Activated CD4-positive, CD25-positive, alpha-beta regulatory T cell treated with anti-CD3 and anti-CD28 coated beads, Interleukin-2, amount 50 U/mL, for 24 hours (primary cell): Measurements from ENCODE around the gene WDR91.
"Not testable (repeated sequence)": the region's sequence is repeated elsewhere in the genome, so short reads cannot be mapped to it uniquely, and the experiment has no call there.

Experiments
- ATAC-seq, 2 donors: fragments of 150-1000 bp; cut with Tn5 transposase; one replicate each; pipeline ENCODE4 v1.10.0; 2021; ENCODE audit warnings: mild to moderate bottlenecking in 1 of 2, moderate library complexity in 1 of 2

The WDR91 gene

GRCh38 chr7:135233570-135233969, 22.2 kb upstream of the WDR91 start, which contains the start of gene STRA8:
Gene STRA8 (plus strand): TSS chr7:135233838. CDS start chr7:135240525, 6,687 bp downstream.
- ATAC-seq: no peak

DNA sequence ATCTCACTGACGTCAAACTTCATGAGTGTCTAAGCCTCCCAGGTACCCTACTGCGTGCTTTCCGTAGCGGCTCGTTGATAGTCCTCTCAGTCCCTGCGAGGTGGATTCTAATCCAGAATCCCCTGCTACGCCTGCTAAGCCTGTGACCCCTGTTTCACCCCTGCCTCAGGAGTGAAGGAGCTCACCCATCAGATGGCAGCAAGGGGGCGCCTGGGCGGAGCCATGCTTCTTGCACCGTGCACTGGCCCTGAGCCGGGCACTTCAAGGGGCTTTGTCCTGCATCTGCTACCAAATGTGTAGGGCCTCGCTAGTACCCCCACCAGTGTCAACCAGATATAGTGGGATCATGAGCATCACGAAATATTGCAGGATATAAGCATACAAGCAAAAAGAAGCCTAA, 21.4 kb upstream of the WDR91 start:
- no peak for ATAC-seq

- ATAC-seq: no peak
These were observed 20.8 kb upstream of the WDR91 start for GRCh38 chr7:135232087-135232486.

DNA sequence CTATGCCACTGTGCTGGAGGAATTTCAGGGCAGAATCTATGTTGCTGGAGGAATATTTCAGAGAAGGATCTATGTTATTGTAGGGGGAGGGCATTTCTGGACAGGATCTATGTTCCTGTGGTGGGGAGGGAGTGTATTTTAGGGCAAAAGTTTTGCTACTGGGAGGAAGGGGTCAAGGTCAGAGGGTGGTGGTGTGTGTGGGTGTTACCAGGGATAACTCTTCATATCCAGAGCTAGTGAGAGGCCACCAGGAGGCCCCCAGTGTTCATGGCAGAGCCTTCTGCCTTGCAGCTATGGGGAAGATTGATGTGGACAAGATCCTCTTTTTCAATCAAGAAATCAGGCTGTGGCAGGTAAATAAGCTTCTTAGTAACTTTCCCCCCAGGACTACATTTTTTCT, 20.4 kb upstream of the WDR91 start:
- ATAC-seq: no peak

GRCh38 chr7:135224027-135224426, 12.7 kb upstream of the WDR91 start:
- ATAC-seq: no peak

GRCh38 chr7:135217645-135218509, 6.6 kb upstream of the WDR91 start:
- ATAC-seq: no peak

GRCh38 chr7:135215698-135216097, 4.4 kb upstream of the WDR91 start:
- no peak for ATAC-seq

DNA sequence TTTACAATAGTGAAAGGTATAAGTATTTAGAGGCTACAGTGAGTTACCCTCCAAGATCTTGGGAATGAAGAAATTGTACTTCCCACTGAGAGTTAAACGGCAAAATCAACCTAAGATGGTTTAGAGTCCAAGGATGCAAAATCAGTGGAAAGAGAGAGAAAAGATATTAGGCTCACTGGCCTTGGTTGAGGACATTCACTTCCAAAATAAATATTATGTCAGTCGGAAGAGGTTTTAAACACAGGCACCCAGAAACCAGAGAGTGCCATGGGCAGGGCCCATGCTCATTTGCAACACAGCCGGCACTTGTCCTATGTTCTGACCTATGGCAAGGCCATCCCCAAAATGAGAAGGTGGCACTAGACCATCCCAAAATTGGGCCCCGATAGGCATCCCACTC, 3.9 kb upstream of the WDR91 start:
- ATAC-seq: no peak

DNA sequence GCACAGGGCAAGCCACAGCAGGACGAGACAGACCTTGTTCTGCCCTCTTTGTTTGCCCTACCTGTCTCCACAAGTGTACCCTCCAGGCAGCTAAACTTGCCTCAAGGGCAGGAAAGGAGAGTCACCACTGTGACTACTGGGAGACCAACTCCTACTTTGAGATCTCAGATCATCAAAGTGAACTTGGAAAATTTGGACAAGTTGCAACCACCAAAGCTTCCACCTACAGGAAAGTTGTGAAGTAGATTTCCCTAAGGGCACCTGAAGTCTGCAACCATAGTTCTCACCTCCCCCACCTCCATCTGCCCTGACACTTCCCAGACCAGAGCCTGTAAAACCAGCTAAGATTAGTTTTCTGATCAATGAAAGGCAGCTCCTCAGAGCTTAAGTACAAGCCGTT, 2.5 kb upstream of the WDR91 start:
- no peak for ATAC-seq

DNA sequence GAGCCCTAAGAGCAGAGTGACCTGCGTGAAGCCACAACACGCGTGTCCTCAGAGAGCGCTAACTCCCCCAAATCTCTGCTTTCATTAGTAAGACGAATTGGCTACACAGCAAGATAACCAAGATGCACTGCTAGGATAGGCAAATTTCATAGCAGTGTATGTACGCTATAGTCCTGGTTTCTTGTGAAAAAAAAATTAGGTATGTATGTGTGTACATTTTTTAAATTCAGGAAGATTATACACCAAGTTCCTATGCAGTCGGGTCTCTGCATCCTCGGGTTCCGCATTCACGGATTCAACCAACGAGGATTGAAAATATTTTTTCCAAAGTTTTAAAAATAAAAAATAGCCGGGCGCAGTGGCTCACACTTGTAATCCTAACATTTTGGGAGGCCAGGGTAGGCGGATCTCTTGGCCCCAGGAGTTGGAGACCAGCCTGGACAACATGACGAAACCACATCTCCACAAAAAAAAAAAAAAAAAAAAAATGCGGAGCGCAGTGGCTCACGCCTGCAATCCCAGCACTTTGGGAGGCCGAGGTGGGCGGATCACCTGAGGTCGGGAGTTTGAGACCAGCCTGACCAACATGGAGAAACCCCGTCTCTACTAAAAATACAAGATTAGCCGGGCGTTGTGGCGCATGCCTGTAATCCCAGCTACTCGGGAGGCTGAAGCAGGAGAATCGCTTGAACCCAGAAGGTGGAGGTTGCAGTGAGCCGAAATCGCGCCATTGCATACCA, 790 bp upstream of the WDR91 start:
- not testable (repeated sequence) for ATAC-seq

DNA sequence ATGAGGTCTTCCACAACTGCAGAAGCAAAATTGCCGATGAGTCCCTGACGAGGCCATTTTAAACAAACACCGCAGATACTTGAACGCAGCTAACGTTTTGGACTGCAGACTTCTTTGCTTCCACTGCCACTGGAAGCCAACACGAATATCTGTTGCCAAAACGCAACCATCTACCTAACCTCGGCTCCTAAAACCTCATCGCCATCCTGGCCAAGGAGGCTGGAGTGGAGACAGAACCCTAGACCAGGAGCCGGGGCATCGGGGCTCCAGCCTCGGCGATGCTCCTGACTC, 493 bp downstream of the WDR91 start:
- peak in 1 of 2 donors; percentile 2 for ATAC-seq

DNA sequence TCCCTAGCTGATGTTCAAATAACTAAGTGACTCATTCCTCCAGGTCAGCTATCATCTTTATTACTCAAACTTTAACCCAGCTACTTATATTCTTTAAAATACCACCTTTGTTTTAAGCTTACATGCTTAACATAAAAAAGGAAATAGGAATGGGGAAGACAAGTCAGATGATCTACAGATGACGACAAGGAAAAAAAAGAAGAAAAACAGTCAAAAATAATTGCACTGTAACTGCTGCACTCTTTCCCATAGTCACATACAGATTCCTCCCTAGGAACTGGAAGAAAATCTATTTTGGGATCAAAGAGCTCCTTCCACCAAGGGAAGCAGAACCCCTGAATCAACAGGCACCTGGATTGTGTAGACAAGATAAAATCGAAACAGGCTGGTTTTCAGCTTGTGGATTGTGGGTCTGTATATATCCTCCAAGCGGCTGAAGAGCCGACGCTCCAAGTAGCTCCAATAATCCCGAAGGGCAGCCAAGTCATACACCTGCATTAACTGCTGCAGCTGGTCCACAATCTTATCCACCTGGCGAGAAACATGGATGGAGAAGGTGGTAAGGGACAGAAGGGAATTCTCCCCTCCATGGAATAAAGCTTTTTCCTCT, 2.0 kb downstream of the WDR91 start:
- ATAC-seq: no peak

- no peak for ATAC-seq
These were observed 3.1 kb downstream of the WDR91 start for GRCh38 chr7:135208102-135208793.

- ATAC-seq: no peak
These were observed 3.8 kb downstream of the WDR91 start for GRCh38 chr7:135207406-135208101.

DNA sequence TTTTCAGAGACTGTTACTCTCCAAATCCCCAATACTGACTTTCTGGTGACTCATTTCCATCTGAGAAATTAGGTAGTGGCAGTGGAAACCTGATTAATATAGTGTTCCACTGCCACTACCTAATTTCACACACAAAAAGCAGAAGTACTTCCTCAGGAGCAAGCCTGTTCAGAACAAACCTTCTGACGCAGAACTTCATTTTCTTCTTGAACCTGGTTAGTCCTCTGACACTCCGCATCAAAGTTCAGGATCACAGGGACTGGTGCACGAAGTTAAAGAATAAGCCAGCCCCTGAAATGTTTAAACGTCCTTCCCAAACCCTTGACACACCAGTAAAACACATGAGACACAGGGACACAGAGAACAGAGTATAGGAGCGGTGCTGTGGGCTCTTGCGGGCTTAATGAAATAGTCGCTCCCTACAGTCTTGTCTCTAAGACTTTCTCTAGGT, 4.4 kb downstream of the WDR91 start:
- ATAC-seq: no peak

DNA sequence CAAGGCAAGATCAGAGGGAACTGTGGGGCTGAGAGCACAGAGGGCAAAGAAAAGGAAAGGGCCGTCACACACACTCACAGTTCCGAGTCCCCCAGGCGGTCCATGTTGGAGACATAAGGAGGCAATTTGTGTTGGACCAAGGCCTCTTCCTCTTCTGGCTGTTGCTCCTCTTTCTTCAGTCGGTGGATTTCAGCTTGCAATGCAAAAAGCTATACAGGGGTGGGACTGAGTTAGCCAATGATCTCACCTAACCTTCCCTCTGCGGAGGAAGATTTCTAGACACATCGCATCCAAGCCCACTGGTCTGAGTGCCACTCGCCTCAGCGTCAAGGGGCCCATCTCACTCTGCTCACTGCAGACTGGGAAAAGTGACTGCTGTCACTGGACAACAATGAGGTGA, 5.5 kb downstream of the WDR91 start:
- no peak for ATAC-seq

GRCh38 chr7:135204876-135205275, 6.5 kb downstream of the WDR91 start:
- ATAC-seq: no peak

DNA sequence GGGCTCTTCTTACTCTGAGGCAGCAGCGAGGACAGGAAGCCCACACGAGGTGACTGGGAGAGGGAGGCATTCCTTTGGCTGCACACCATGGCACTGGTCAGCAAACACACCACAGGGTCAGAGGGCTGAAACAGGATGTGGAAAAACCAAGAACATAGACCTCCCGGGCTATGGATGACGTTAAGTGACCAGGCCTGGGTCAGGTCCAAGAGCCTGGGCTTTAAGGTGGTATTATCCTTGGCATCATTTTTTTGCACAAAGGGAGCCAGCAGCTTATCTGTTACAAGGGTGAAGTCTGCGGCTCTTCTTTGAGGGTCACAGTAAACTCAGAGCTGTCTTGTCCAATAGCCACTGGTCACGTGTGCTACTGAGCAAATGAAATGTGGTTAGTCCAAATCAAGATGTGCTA, 7.0 kb downstream of the WDR91 start:
- no peak for ATAC-seq

DNA sequence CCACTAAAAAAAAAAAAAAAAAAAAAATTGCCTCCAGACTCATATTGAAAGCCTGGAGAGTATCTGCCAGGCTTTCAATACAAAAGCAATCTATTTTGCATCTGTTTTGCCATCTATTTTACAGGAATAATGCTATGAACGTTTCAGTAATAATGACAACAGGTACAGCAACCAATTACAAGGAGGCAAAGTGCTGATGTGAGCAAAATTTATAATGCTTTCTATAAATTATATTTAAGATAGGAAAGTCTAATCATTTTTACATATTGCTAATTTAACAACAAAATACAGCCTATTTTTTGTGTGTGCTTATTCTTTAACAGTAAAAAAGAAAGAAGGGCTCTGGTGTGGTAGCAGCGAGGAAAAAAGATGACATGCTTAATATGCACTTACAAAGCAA, 10.0 kb downstream of the WDR91 start:
- ATAC-seq: no peak

DNA sequence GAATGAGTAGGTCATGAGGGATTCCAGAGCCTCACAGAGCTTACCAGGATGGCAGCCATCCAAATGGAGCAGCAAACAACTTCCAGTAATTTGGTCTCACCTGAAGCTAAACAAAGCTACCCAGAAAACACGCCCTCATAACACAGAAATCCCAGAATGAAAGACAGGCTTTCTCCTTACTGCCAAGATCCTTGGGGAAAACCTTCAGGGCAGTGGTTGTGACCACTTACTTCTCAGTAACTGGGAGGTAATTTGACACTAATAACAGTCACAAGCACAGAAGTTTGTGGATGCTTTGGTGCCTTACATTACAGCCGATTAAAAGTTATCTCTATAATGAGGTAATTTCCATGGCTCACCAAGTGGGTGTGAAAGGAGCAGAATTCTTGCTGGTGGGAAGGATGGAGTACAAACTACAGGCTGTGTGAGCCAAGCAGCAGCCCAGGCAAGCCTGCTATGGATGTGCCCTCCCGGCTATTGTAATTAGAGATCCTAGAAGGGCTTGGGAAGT, 10.4 kb downstream of the WDR91 start:
- no peak for ATAC-seq

DNA sequence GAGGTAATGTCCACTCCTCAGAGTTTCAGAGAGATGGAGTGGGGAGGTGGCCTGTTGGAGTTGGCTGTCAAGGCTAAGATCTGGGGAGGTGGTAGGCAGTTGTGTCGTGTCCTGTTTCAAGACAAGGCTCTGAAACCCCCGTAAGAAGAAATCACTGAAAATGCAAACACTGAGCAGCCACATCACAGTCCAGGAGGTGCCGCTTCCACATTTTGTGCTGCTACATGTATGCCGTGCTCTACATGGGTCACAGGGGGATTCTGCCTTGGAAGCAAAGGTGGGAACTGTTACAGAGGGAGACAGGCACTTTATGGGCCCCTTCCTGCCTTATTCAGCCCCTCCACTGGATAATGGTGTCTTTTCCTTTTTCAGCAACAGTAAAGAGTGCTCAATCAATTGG, 11.9 kb downstream of the WDR91 start:
- ATAC-seq: no peak
